Activated CD8-positive, alpha-beta T cell treated with anti-CD3 and anti-CD28 coated beads, Interleukin-2, amount 10 ng/mL, durations not matched to agents 7 days and 5 days (primary cell): ENCODE results near the gene ESPN. TPM values are rescaled to one million over a fixed set of nuclear protein-coding genes. Genes with fewer than 3 reads are reported as not detected.
A peak's percentile ranks its signal among the peaks of the same experiment; 100 is the strongest.
"Not testable (repeated sequence)": the region's sequence is repeated elsewhere in the genome, so short reads cannot be mapped to it uniquely, and the experiment has no call there.

Source experiments
- ATAC-seq: fragments of 150-1000 bp; cut with Tn5 transposase; one replicate; pipeline ENCODE4 v1.10.0; 2021; ENCODE audit warnings: moderate library complexity
- CTCF ChIA-PET: fragments of 350-600 bp; sonication (Branson Sonifier 250); formaldehyde crosslinking; loops from one replicate; lab custom pipeline; 2021; ENCODE audit warnings: antibody characterized with exemption; lab: Charles Lee
- POLR2A ChIA-PET: fragments of 350-600 bp; sonication (Branson Sonifier 250); formaldehyde crosslinking; loops from one replicate; lab custom pipeline; 2021; ENCODE audit warnings: antibody characterized with exemption; lab: Charles Lee
- DNase-seq: peaks from one replicate; pipeline ENCODE4 v3.0.0-alpha.2; 2020
- H3K27ac Mint-ChIP-seq: one replicate; pipeline ENCODE4 v1.8.0; 2021; ENCODE audit warnings: mild to moderate bottlenecking, mixed read lengths
- H3K27me3 Mint-ChIP-seq: one replicate; pipeline ENCODE4 v1.8.0; 2021; ENCODE audit warnings: low read depth, mixed read lengths
- H3K36me3 Mint-ChIP-seq: one replicate; pipeline ENCODE4 v1.8.0; 2021; ENCODE audit warnings: low read depth, mixed read lengths
- H3K4me1 Mint-ChIP-seq: one replicate; pipeline ENCODE4 v1.8.0; 2021; ENCODE audit warnings: low read depth, mixed read lengths
- H3K4me3 Mint-ChIP-seq: one replicate; pipeline ENCODE4 v1.8.0; 2021; ENCODE audit warnings: mild to moderate bottlenecking, mixed read lengths
- H3K9me3 Mint-ChIP-seq: one replicate; pipeline ENCODE4 v1.8.0; 2022; ENCODE audit warnings: mixed read lengths; ENCODE audit not compliant: insufficient read depth
- total RNA-seq, 2 experiments: library from RNA; stranded (reverse); gene quantifications; one replicate each; pipeline ENCODE4 v1.2.3, GENCODE V29; 2021

Gene ESPN
- total RNA-seq, 2 experiments from 2014 or later: 0.61 to 1.0 TPM

- no peak for DNase-seq
- Mint-ChIP-seq H3K27ac (no peak overlapping the region), H3K36me3 (no peaks in the 10 kb centered on the region), H3K27me3 (peaks cover 38% of the 10 kb centered on the region), H3K4me1 (peaks cover 11% of the 10 kb centered on the region), H3K9me3 (no peaks in the 10 kb centered on the region), H3K4me3 (no peak overlapping the region)
- no peak for ATAC-seq
- POLR2A ChIA-PET: no interaction called here
- CTCF ChIA-PET: interaction anchor here (0.8 to 7.1 kb wide), 3 partner anchors 11 to 22 kb away, joined by 3 to 103 read pairs (median 4); partner anchors contain the start of gene HES2
Measured at GRCh38 chr1:6443339-6444115, 19.0 kb downstream of the ESPN start.

- no peak for DNase-seq
- H3K27me3 Mint-ChIP-seq: peaks cover 39% of the 10 kb centered on the region
Measured at GRCh38 chr1:6444377-6444776, 19.8 kb downstream of the ESPN start.

GRCh38 chr1:6445062-6445763, 20.6 kb downstream of the ESPN start:
- Mint-ChIP-seq H3K4me1 (peaks cover 19% of the 10 kb centered on the region), H3K27ac (no peak overlapping the region), H3K36me3 (no peaks in the 10 kb centered on the region), H3K27me3 (peaks cover 43% of the 10 kb centered on the region), H3K9me3 (no peaks in the 10 kb centered on the region), H3K4me3 (no peak overlapping the region)
- CTCF ChIA-PET: interaction anchor here (1.4 to 1.8 kb wide), 2 partner anchors 31 to 45 kb away, joined by 3 to 4 read pairs; no protein-coding TSS in a partner anchor
- peak; percentile 19 for ATAC-seq
- peak; percentile 50 for DNase-seq
- POLR2A ChIA-PET: no interaction called here

More at GRCh38 chr1:6444377-6444776, 19.8 kb downstream of the ESPN start:
- POLR2A ChIA-PET: no interaction called here
- H3K9me3 Mint-ChIP-seq: no peaks in the 10 kb centered on the region
- peaks cover 15% of the 10 kb centered on the region for H3K4me1 Mint-ChIP-seq
- no peaks in the 10 kb centered on the region for H3K36me3 Mint-ChIP-seq
- no peak overlapping the region for H3K27ac Mint-ChIP-seq
- CTCF ChIA-PET: interaction anchor here (1.8 kb wide), 1 partner anchor 46 kb away, joined by 4 read pairs; no protein-coding TSS in a partner anchor
- no peak overlapping the region for H3K4me3 Mint-ChIP-seq
- no peak for ATAC-seq

- H3K27ac Mint-ChIP-seq, ATAC-seq, H3K9me3 Mint-ChIP-seq, H3K4me3 Mint-ChIP-seq, DNase-seq, POLR2A ChIA-PET, H3K36me3 Mint-ChIP-seq: not testable (repeated sequence)
- H3K4me1 Mint-ChIP-seq: peaks cover 18% of the 10 kb centered on the region
- CTCF ChIA-PET: interaction anchor here (1.0 to 1.8 kb wide), 3 partner anchors 32 to 201 kb away, joined by 3 to 4 read pairs (median 3); no protein-coding TSS in a partner anchor
- peaks cover 48% of the 10 kb centered on the region for H3K27me3 Mint-ChIP-seq
Measured at GRCh38 chr1:6445929-6446328, 21.4 kb downstream of the ESPN start.

GRCh38 chr1:6446665-6447015, 22.1 kb downstream of the ESPN start:
- H3K36me3 Mint-ChIP-seq: no peaks in the 10 kb centered on the region
- no peaks in the 10 kb centered on the region for H3K9me3 Mint-ChIP-seq
- peaks cover 16% of the 10 kb centered on the region for H3K4me1 Mint-ChIP-seq
- H3K27ac Mint-ChIP-seq: no peak overlapping the region
- ChIA-PET CTCF (interaction anchor here (0.7 to 1.4 kb wide), 4 partner anchors 8 to 200 kb away, joined by 3 read pairs; no protein-coding TSS in a partner anchor), POLR2A (no interaction called here)
- no peak overlapping the region for H3K4me3 Mint-ChIP-seq
- DNase-seq (no peak), ATAC-seq (no peak)
- H3K27me3 Mint-ChIP-seq: peaks cover 47% of the 10 kb centered on the region

GRCh38 chr1:6447016-6447817, 22.6 kb downstream of the ESPN start:
- Mint-ChIP-seq H3K4me1 (peaks cover 16% of the 10 kb centered on the region), H3K27ac (no peak overlapping the region), H3K4me3 (no peak overlapping the region), H3K36me3 (no peaks in the 10 kb centered on the region), H3K9me3 (no peaks in the 10 kb centered on the region), H3K27me3 (peaks cover 46% of the 10 kb centered on the region)
- ChIA-PET POLR2A (no interaction called here), CTCF (interaction anchor here (0.7 to 1.4 kb wide), 3 partner anchors 9 to 42 kb away, joined by 3 read pairs; partner anchors contain the start of gene HES2)
- ATAC-seq (no peak), DNase-seq (no peak)

- ChIA-PET POLR2A (no interaction called here), CTCF (interaction anchor here (0.6 to 2.7 kb wide), 7 partner anchors 10 to 323 kb away, joined by 3 to 15 read pairs (median 3); partner anchors contain the start of gene HES2)
- Mint-ChIP-seq H3K36me3 (no peaks in the 10 kb centered on the region), H3K4me1 (peaks cover 16% of the 10 kb centered on the region), H3K27ac (no peak overlapping the region), H3K27me3 (peaks cover 48% of the 10 kb centered on the region), H3K4me3 (no peak overlapping the region), H3K9me3 (no peaks in the 10 kb centered on the region)
- no peak for DNase-seq
- ATAC-seq: peak; percentile 47
Measured at GRCh38 chr1:6447818-6448748, 23.5 kb downstream of the ESPN start.

GRCh38 chr1:6448749-6449631, 24.4 kb downstream of the ESPN start:
- Mint-ChIP-seq H3K36me3 (no peaks in the 10 kb centered on the region), H3K9me3 (no peaks in the 10 kb centered on the region), H3K4me3 (no peak overlapping the region), H3K4me1 (peaks cover 18% of the 10 kb centered on the region), H3K27me3 (peaks cover 57% of the 10 kb centered on the region), H3K27ac (no peak overlapping the region)
- ChIA-PET CTCF (interaction anchor here (0.7 to 2.7 kb wide), 10 partner anchors 8 to 322 kb away, joined by 3 to 15 read pairs (median 4); partner anchors contain the start of genes HES2 and PLEKHG5), POLR2A (interaction anchor here (0.9 to 1.0 kb wide), 2 partner anchors 11 to 297 kb away, joined by 3 to 4 read pairs; no protein-coding TSS in a partner anchor)
- ATAC-seq (peak; percentile 26), DNase-seq (no peak)

GRCh38 chr1:6450005-6450450, 25.5 kb downstream of the ESPN start:
- POLR2A ChIA-PET: interaction anchor here (0.9 to 1.6 kb wide), 3 partner anchors 10 to 296 kb away, joined by 3 to 5 read pairs (median 4); no protein-coding TSS in a partner anchor
- peaks cover 20% of the 10 kb centered on the region for H3K4me1 Mint-ChIP-seq
- ATAC-seq (no peak), DNase-seq (no peak)
- H3K27ac Mint-ChIP-seq: no peak overlapping the region
- peaks cover 59% of the 10 kb centered on the region for H3K27me3 Mint-ChIP-seq
- no peak overlapping the region for H3K4me3 Mint-ChIP-seq
- no peaks in the 10 kb centered on the region for H3K36me3 Mint-ChIP-seq
- CTCF ChIA-PET: interaction anchor here (0.7 to 2.7 kb wide), 6 partner anchors 9 to 101 kb away, joined by 3 to 15 read pairs (median 4); partner anchors contain the start of gene PLEKHG5
- H3K9me3 Mint-ChIP-seq: no peaks in the 10 kb centered on the region
